Spinal cord (tissue), 10 donors: ENCODE measurements around the gene CFAP54. TPM values are rescaled to one million over a fixed set of nuclear protein-coding genes. Genes with fewer than 3 reads are reported as not detected.
"Not testable (repeated sequence)": the region's sequence is repeated elsewhere in the genome, so short reads cannot be mapped to it uniquely, and the experiment has no call there.

ENCODE experiments used
- DNase-seq, 6 donors: peaks; one replicate each; pipeline versions ENCODE4 v3.0.0 to v3.0.0-alpha.2; 2013 to 2015; ENCODE audit warnings: low spot score in 6 of 6, low read depth in 4 of 6
- H3K27ac ChIP-seq: one replicate; pipeline ENCODE4 v1.5.1; 2013; ENCODE audit warnings: low read depth, low read length, control low read depth
- H3K27me3 ChIP-seq: one replicate; pipeline ENCODE4 v1.6.1; 2013; ENCODE audit warnings: low read length; ENCODE audit not compliant: control insufficient read depth, insufficient read depth
- H3K36me3 ChIP-seq: one replicate; pipeline ENCODE4 v1.6.1; 2013; ENCODE audit warnings: low read length; ENCODE audit not compliant: control insufficient read depth, insufficient read depth
- H3K4me1 ChIP-seq: one replicate; pipeline ENCODE4 v1.6.1; 2013; ENCODE audit warnings: low read length; ENCODE audit not compliant: control insufficient read depth, insufficient read depth
- H3K4me3 ChIP-seq: one replicate; pipeline ENCODE4 v1.5.1; 2013; ENCODE audit warnings: low read depth, low read length, control low read depth
- H3K9me3 ChIP-seq: one replicate; pipeline ENCODE4 v1.6.1; 2013; ENCODE audit warnings: low read length; ENCODE audit not compliant: control insufficient read depth, insufficient read depth
- WGBS: methylation state at CpG from one replicate; pipeline ENCODE4 v1.1.5; 2013; ENCODE audit warnings: missing lambda C conversion rate; ENCODE audit not compliant: insufficient coverage; 5-methylcytosine and 5-hydroxymethylcytosine counted together
- polyA plus RNA-seq, 2 donors: library from polyadenylated mRNA; unstranded; fragments of 120-200 nt; gene quantifications; one replicate each; pipeline ENCODE4 v1.2.1, GENCODE V29; 2013; ENCODE audit not compliant: insufficient read length in 2 of 2
- total RNA-seq, 2 donors: library from RNA; depleted of rRNA in 1 of 2; stranded (reverse); fragments of 120-200 nt in 1 of 2; fragments of >200 nt in 1 of 2; gene quantifications; one replicate each; pipeline versions ENCODE4 v1.2.3 to v1.2.4, GENCODE V29; 2013 to 2014
- donor health status: healthy.

The CFAP54 gene
- total and polyA plus RNA-seq, 4 donors, result 3.3 to 21.3 (median 11.1) TPM

DNA sequence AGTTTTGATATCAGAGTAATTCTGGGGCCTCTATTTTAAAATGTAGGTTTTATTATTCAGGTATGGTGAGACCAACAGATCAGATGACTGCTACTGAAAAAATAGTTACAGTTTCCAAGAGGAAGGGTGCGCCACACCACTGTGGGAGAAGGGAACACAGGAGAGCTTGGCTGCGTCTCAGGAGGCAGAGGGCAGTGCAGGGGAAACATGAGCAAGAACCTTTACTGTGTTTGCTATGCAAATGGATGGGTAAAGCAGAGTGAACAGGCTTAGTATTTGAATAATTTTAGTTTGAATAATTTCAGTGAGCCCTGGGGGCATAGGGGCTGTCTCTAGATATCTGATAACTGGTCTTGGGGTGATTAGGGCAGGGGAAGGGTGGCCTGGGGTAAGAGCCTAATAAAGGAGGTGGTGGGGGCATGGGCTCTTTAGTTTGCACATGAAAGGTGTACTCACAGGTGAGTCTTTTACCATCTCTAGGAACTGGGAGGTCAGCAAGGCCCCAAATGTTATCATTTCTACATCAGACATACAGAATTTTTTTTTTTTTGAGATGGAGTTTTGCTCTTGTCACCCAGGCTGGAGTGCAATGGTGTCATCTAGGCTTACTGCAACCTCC lies 220.9 kb downstream of the CFAP54 start:
- Histone ChIP-seq H3K4me1 (no peaks in the 10 kb centered on the region), H3K9me3 (peaks cover 2% of the 10 kb centered on the region), H3K4me3 (no peak overlapping the region), H3K27ac (no peak overlapping the region), H3K36me3 (no peaks in the 10 kb centered on the region), H3K27me3 (no peaks in the 10 kb centered on the region)
- 79% methylated on average over 2 of the region's 2 CpGs for WGBS
- no peak for DNase-seq

DNA sequence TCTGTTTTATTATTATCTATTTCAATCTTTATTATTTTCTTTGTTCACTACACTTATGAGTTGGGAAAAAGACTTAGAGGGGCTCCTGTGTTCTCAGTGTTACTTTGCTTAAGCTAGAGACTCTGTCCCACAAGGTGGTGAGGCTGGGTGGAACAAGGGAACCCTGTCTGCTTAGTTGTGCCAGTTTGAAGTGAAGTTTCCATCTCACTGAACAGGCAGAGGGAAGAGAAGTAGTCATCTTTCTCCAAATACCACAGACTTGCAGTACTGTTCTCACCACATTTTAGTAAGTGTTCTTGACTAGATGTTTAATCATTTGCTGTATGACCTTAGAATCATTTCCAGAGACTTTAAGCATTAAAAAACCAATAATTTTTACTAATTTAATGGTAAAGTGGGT lies 222.0 kb downstream of the CFAP54 start:
- no peaks in the 10 kb centered on the region for H3K27me3 ChIP-seq
- no peak overlapping the region for H3K27ac ChIP-seq
- peaks cover 2% of the 10 kb centered on the region for H3K9me3 ChIP-seq
- no peak for DNase-seq
- no peaks in the 10 kb centered on the region for H3K36me3 ChIP-seq
- no peak overlapping the region for H3K4me3 ChIP-seq
- no peaks in the 10 kb centered on the region for H3K4me1 ChIP-seq

- no peaks in the 10 kb centered on the region for H3K27me3 ChIP-seq
- H3K4me1 ChIP-seq, result no peaks in the 10 kb centered on the region
- no peak for DNase-seq
- H3K36me3 ChIP-seq, result no peaks in the 10 kb centered on the region
- no peak overlapping the region for H3K27ac ChIP-seq
- H3K9me3 ChIP-seq, result peaks cover 2% of the 10 kb centered on the region
- H3K4me3 ChIP-seq, result no peak overlapping the region
- WGBS, result 100% methylated on average over 3 of the region's 3 CpGs
Measured at GRCh38 chr12:96714199-96714598, 224.8 kb downstream of the CFAP54 start.

GRCh38 chr12:96719660-96720362 lies 230.4 kb downstream of the CFAP54 start:
- no peaks in the 10 kb centered on the region for H3K9me3 ChIP-seq
- peak overlapping the region; percentile 10 for H3K27ac ChIP-seq
- H3K27me3 ChIP-seq, result no peaks in the 10 kb centered on the region
- H3K4me3 ChIP-seq, result no peak overlapping the region
- DNase-seq, result peak in 2 of 6 donors; percentile 11 to 61
- no peaks in the 10 kb centered on the region for H3K4me1 ChIP-seq
- 83% methylated on average over 1 of the region's 5 CpGs for WGBS
- H3K36me3 ChIP-seq, result no peaks in the 10 kb centered on the region

- no peaks in the 10 kb centered on the region for H3K36me3 ChIP-seq
Measured at GRCh38 chr12:96720363-96720705, 231.0 kb downstream of the CFAP54 start.

GRCh38 chr12:96729466-96729865 lies 240.1 kb downstream of the CFAP54 start:
- H3K27me3 ChIP-seq, H3K4me3 ChIP-seq, H3K9me3 ChIP-seq, H3K36me3 ChIP-seq, H3K27ac ChIP-seq, DNase-seq, H3K4me1 ChIP-seq: not testable (repeated sequence)
- 97% methylated on average over 9 of the region's 23 CpGs for WGBS

More at GRCh38 chr12:96720363-96720705, 231.0 kb downstream of the CFAP54 start:
- Histone ChIP-seq H3K27me3 (no peaks in the 10 kb centered on the region), H3K4me3 (no peak overlapping the region), H3K4me1 (no peaks in the 10 kb centered on the region), H3K27ac (no peak overlapping the region), H3K9me3 (no peaks in the 10 kb centered on the region)
- no peak for DNase-seq
- 62% methylated on average over 3 of the region's 9 CpGs for WGBS

- no CpG with 5 or more reads among the region's 2 CpGs for WGBS
- H3K9me3 ChIP-seq, result no peaks in the 10 kb centered on the region
- no peaks in the 10 kb centered on the region for H3K4me1 ChIP-seq
- H3K36me3 ChIP-seq, result no peaks in the 10 kb centered on the region
- no peak overlapping the region for H3K4me3 ChIP-seq
- DNase-seq, result no peak
- no peaks in the 10 kb centered on the region for H3K27me3 ChIP-seq
- no peak overlapping the region for H3K27ac ChIP-seq
Measured at GRCh38 chr12:96729886-96730285, 240.5 kb downstream of the CFAP54 start.

- no peak overlapping the region for H3K27ac ChIP-seq
- DNase-seq, result peak in 2 of 6 donors; percentile 5 to 33
- no peaks in the 10 kb centered on the region for H3K36me3 ChIP-seq
- H3K9me3 ChIP-seq, result no peaks in the 10 kb centered on the region
- H3K27me3 ChIP-seq, result no peaks in the 10 kb centered on the region
- H3K4me1 ChIP-seq, result no peaks in the 10 kb centered on the region
- H3K4me3 ChIP-seq, result no peak overlapping the region
- no CpG with 5 or more reads among the region's 4 CpGs for WGBS
Measured at GRCh38 chr12:96743606-96744005, 254.2 kb downstream of the CFAP54 start.

DNA sequence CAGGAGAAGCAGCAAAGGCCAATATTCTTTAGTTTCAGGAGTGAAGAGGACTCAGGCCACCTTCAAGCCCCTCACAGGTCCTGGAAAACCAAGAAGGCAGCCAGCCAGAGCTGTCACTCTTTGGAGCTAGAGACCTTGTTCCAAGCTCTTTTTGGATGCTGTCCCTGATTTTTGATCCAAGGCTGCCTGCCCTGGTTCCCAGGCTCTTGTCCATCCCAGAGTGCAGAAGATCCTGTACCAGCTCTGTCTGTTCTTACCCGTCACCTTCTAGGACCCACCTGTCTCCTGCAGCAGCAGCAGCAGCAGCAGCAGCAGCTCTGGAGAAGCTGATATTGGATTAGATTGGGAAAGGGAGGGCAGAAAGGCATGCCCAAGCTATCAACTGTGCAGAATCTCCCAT lies 260.6 kb downstream of the CFAP54 start:
- Histone ChIP-seq H3K27me3 (no peaks in the 10 kb centered on the region), H3K9me3 (no peaks in the 10 kb centered on the region), H3K27ac (no peak overlapping the region), H3K4me1 (no peaks in the 10 kb centered on the region), H3K36me3 (no peaks in the 10 kb centered on the region), H3K4me3 (no peak overlapping the region)
- WGBS, result 100% methylated on average over 1 of the region's 1 CpG
- no peak for DNase-seq

GRCh38 chr12:96751626-96752025 lies 262.2 kb downstream of the CFAP54 start:
- H3K4me1 ChIP-seq, result no peaks in the 10 kb centered on the region
- no CpG with 5 or more reads among the region's 4 CpGs for WGBS

More at GRCh38 chr12:96751626-96752025, 262.2 kb downstream of the CFAP54 start:
- no peak overlapping the region for H3K27ac ChIP-seq
- no peaks in the 10 kb centered on the region for H3K9me3 ChIP-seq
- no peaks in the 10 kb centered on the region for H3K36me3 ChIP-seq
- no peak overlapping the region for H3K4me3 ChIP-seq
- H3K27me3 ChIP-seq, result no peaks in the 10 kb centered on the region
- DNase-seq, result no peak
